GM21619 (cell line): ENCODE measurements around the gene CH25H.
"Not testable (repeated sequence)": the region's sequence is repeated elsewhere in the genome, so short reads cannot be mapped to it uniquely, and the experiment has no call there.

Experiments
- ATAC-seq: cut with Tn5 transposase; IDR thresholded peaks from one replicate; pipeline ENCODE4 v1.9.1; 2021; ENCODE audit not compliant: unreplicated experiment

The CH25H gene

GRCh38 chr10:89202033-89202425 lies 5.1 kb downstream of the CH25H start:
- no peak for ATAC-seq

- no peak for ATAC-seq
These were observed 5.6 kb downstream of the CH25H start for GRCh38 chr10:89201345-89202032.

GRCh38 chr10:89197473-89197872 lies 9.6 kb downstream of the CH25H start:
- ATAC-seq: no peak

GRCh38 chr10:89191301-89191700 lies 15.8 kb downstream of the CH25H start:
- not testable (repeated sequence) for ATAC-seq

- ATAC-seq: no peak
These were observed 17.8 kb downstream of the CH25H start for GRCh38 chr10:89189211-89189734.

GRCh38 chr10:89185658-89186057 lies 21.5 kb downstream of the CH25H start:
- no peak for ATAC-seq

- no peak for ATAC-seq
These were observed 22.5 kb downstream of the CH25H start for GRCh38 chr10:89184638-89185037.

GRCh38 chr10:89183571-89183970 lies 23.5 kb downstream of the CH25H start:
- no peak for ATAC-seq

- ATAC-seq: no peak
These were observed 24.2 kb downstream of the CH25H start for GRCh38 chr10:89182894-89183293.

GRCh38 chr10:89175816-89176215 lies 31.3 kb downstream of the CH25H start:
- ATAC-seq: no peak

GRCh38 chr10:89173075-89173474 lies 34.0 kb downstream of the CH25H start:
- ATAC-seq: no peak

- ATAC-seq: no peak
These were observed 35.1 kb downstream of the CH25H start for GRCh38 chr10:89171996-89172395.

- no peak for ATAC-seq
These were observed 35.7 kb downstream of the CH25H start for GRCh38 chr10:89171263-89171872.

GRCh38 chr10:89168354-89168900 lies 38.7 kb downstream of the CH25H start:
- not testable (repeated sequence) for ATAC-seq

GRCh38 chr10:89167915-89168314 lies 39.2 kb downstream of the CH25H start:
- ATAC-seq: no peak

GRCh38 chr10:89165923-89166322 lies 41.2 kb downstream of the CH25H start:
- ATAC-seq: no peak

GRCh38 chr10:89164920-89165319 lies 42.2 kb downstream of the CH25H start:
- ATAC-seq: no peak

GRCh38 chr10:89164080-89164479 lies 43.0 kb downstream of the CH25H start:
- peak; percentile 26 for ATAC-seq

- ATAC-seq: peak; percentile 99
These were observed 43.7 kb downstream of the CH25H start for GRCh38 chr10:89163265-89163995.

- ATAC-seq: no peak
These were observed 44.5 kb downstream of the CH25H start for GRCh38 chr10:89162596-89162995.

- no peak for ATAC-seq
These were observed 46.8 kb downstream of the CH25H start for GRCh38 chr10:89160339-89160738.

GRCh38 chr10:89159761-89160160 lies 47.4 kb downstream of the CH25H start:
- ATAC-seq: no peak
